ENCODE measurements around the gene ZNHIT3.

Gene ZNHIT3

GRCh38 chr17:36496018-36496789 is 9.7 kb downstream of the ZNHIT3 start:
- H3K27ac ChIP-seq, result no peak overlapping the region
- peaks cover 94 to 100% (median 100%) of the 10 kb centered on the region in 11 experiments for H3K36me3 ChIP-seq
- TF ChIP-seq Cebpa-rat (IDR thresholded peaks at IDR 0.05), result no peak
- no peak overlapping the region for H3K4me3 ChIP-seq
- peaks cover 7 to 71% (median 41%) of the 10 kb centered on the region in 11 experiments; a peak in 18 of 22 replicates for H4K20me1 ChIP-seq
- H3K9me3 ChIP-seq (replicated peaks in 1 of 11), result no peaks in the 10 kb centered on the region
- 0 out of 22 replicates have a peak overlapping the region, but pooled peaks of 1 of the 11 experiments have one; percentile 4 for H3K9ac ChIP-seq
- no peaks in the 10 kb centered on the region for H3K4me1 ChIP-seq
- H3K27me3 ChIP-seq, result no peaks in the 10 kb centered on the region
- H3K4me2 ChIP-seq, result no peak overlapping the region

- Histone ChIP-seq H3K9ac (no peak overlapping the region), H3K27ac (no peak overlapping the region), H3K27me3 (no peaks in the 10 kb centered on the region), H3K4me2 (no peak overlapping the region), H4K20me1 (peaks cover 0 to 57% (median 26%) of the 10 kb centered on the region in 11 experiments; a peak in 16 of 22 replicates), H3K36me3 (peaks cover 90 to 100% (median 100%) of the 10 kb centered on the region in 11 experiments), H3K4me1 (no peaks in the 10 kb centered on the region), H3K9me3 (replicated peaks in 1 of 11) (no peaks in the 10 kb centered on the region), H3K4me3 (no peak overlapping the region)
- no peak for TF ChIP-seq Cebpa-rat (IDR thresholded peaks at IDR 0.05)
These were observed 11.7 kb downstream of the ZNHIT3 start for GRCh38 chr17:36498155-36498554.

- Histone ChIP-seq H4K20me1 (peaks cover 0 to 54% (median 20%) of the 10 kb centered on the region in 11 experiments; a peak in 14 of 22 replicates), H3K4me3 (no peak overlapping the region), H3K9ac (no peak overlapping the region), H3K36me3 (peaks cover 90 to 100% (median 100%) of the 10 kb centered on the region in 11 experiments), H3K27ac (no peak overlapping the region), H3K9me3 (replicated peaks in 1 of 11) (no peaks in the 10 kb centered on the region), H3K27me3 (no peaks in the 10 kb centered on the region), H3K4me1 (no peaks in the 10 kb centered on the region), H3K4me2 (no peak overlapping the region)
- TF ChIP-seq Cebpa-rat (IDR thresholded peaks at IDR 0.05), result no peak
These were observed 12.2 kb downstream of the ZNHIT3 start for GRCh38 chr17:36498560-36499300.

GRCh38 chr17:36500745-36501225 is 14.3 kb downstream of the ZNHIT3 start:
- Histone ChIP-seq H3K27ac (no peak overlapping the region), H3K9ac (no peak overlapping the region), H4K20me1 (peaks cover 0 to 50% (median 15%) of the 10 kb centered on the region in 11 experiments; a peak in 13 of 22 replicates), H3K4me1 (no peaks in the 10 kb centered on the region), H3K4me3 (no peak overlapping the region), H3K27me3 (no peaks in the 10 kb centered on the region), H3K4me2 (no peak overlapping the region), H3K9me3 (replicated peaks in 1 of 11) (no peaks in the 10 kb centered on the region), H3K36me3 (peaks cover 88 to 100% (median 100%) of the 10 kb centered on the region in 11 experiments)
- no peak for TF ChIP-seq Cebpa-rat (IDR thresholded peaks at IDR 0.05)

GRCh38 chr17:36501351-36501750 is 14.9 kb downstream of the ZNHIT3 start:
- Histone ChIP-seq H3K4me2 (no peak overlapping the region), H3K4me1 (no peaks in the 10 kb centered on the region), H3K4me3 (no peak overlapping the region), H3K36me3 (peaks cover 88 to 100% (median 100%) of the 10 kb centered on the region in 11 experiments), H3K27me3 (no peaks in the 10 kb centered on the region), H4K20me1 (peaks cover 0 to 46% (median 14%) of the 10 kb centered on the region in 11 experiments; a peak in 13 of 22 replicates), H3K9me3 (replicated peaks in 1 of 11) (no peaks in the 10 kb centered on the region), H3K9ac (no peak overlapping the region), H3K27ac (no peak overlapping the region)
- no peak for TF ChIP-seq Cebpa-rat (IDR thresholded peaks at IDR 0.05)

GRCh38 chr17:36501963-36502362 is 15.5 kb downstream of the ZNHIT3 start:
- Histone ChIP-seq H3K4me1 (no peaks in the 10 kb centered on the region), H3K27ac (no peak overlapping the region), H3K4me2 (no peak overlapping the region), H3K9ac (no peak overlapping the region), H3K9me3 (replicated peaks in 1 of 11) (no peaks in the 10 kb centered on the region), H3K36me3 (peaks cover 88 to 100% (median 100%) of the 10 kb centered on the region in 11 experiments), H4K20me1 (peaks cover 0 to 46% (median 10%) of the 10 kb centered on the region in 11 experiments; a peak in 9 of 22 replicates), H3K4me3 (no peak overlapping the region), H3K27me3 (no peaks in the 10 kb centered on the region)
- TF ChIP-seq Cebpa-rat (IDR thresholded peaks at IDR 0.05), result no peak

GRCh38 chr17:36503456-36504155 is 17.1 kb downstream of the ZNHIT3 start:
- Histone ChIP-seq H3K4me3 (no peak overlapping the region), H3K9ac (no peak overlapping the region; a peak in 1 of 22 replicates), H3K27ac (no peak overlapping the region), H3K4me2 (no peak overlapping the region), H4K20me1 (peaks cover 0 to 45% (median 0%) of the 10 kb centered on the region in 11 experiments; a peak in 8 of 22 replicates), H3K27me3 (no peaks in the 10 kb centered on the region), H3K4me1 (no peaks in the 10 kb centered on the region), H3K9me3 (replicated peaks in 1 of 11) (no peaks in the 10 kb centered on the region), H3K36me3 (peaks cover 86 to 100% (median 100%) of the 10 kb centered on the region in 11 experiments)
- no peak for TF ChIP-seq Cebpa-rat (IDR thresholded peaks at IDR 0.05)

GRCh38 chr17:36504156-36504545 is 17.7 kb downstream of the ZNHIT3 start:
- no peak overlapping the region for H3K27ac ChIP-seq
- no peak overlapping the region for H3K4me2 ChIP-seq
- no peaks in the 10 kb centered on the region for H3K27me3 ChIP-seq
- H3K9ac ChIP-seq, result no peak overlapping the region
- TF ChIP-seq Cebpa-rat (IDR thresholded peaks at IDR 0.05), result no peak
- peaks cover 84 to 100% (median 100%) of the 10 kb centered on the region in 11 experiments for H3K36me3 ChIP-seq
- H4K20me1 ChIP-seq, result peaks cover 0 to 50% (median 0%) of the 10 kb centered on the region in 11 experiments; a peak in 8 of 22 replicates
- no peak overlapping the region for H3K4me3 ChIP-seq
- no peaks in the 10 kb centered on the region for H3K9me3 ChIP-seq (replicated peaks in 1 of 11)
- no peaks in the 10 kb centered on the region for H3K4me1 ChIP-seq

All from BLaER1 treated with 17β-estradiol and CSF1 and Interleukin-3, amounts not matched to agents 10 nM and 100 nM (cell line).